Prostate gland (tissue), 2 donors: Measurements from ENCODE around the gene BRCA2.

Source experiments
- CTCF ChIP-seq, 4 experiments: fragments of 200-600 bp in 2 of 4; fragments of 450-650 bp in 2 of 4; sonication (generic) in 2 of 4; IDR thresholded peaks; 1 replicate in 3 of 4; 2 replicates in 1 of 4; pipeline ENCODE4 v1.5.1; 2016 to 2019; ENCODE audit warnings: antibody characterized with exemption in 4 of 4, mild to moderate bottlenecking in 2 of 4, moderate library complexity in 2 of 4
- POLR2A ChIP-seq: fragments of 450-650 bp; IDR thresholded peaks from one replicate; pipeline ENCODE4 v1.6.1; 2016; ENCODE audit warnings: antibody characterized with exemption, mild to moderate bottlenecking
- POLR2AphosphoS5 ChIP-seq: sonication (generic); formaldehyde crosslinking; IDR thresholded peaks from one replicate; pipeline ENCODE4 v1.6.1; 2017; ENCODE audit warnings: antibody characterized with exemption

GRCh38 chr13:32385410-32385809 is 70.1 kb downstream of the BRCA2 start:
- TF ChIP-seq CTCF (IDR thresholded peaks at IDR 0.05): no peak
- TF ChIP-seq POLR2A: no peak
- no peak for TF ChIP-seq POLR2AphosphoS5
